ENCODE data around the gene CTNNA3. TPM values are rescaled to one million over a fixed set of nuclear protein-coding genes. Genes with fewer than 3 reads are reported as not detected.

CTNNA3 gene
- total and polyA plus RNA-seq, 12 donors, result 2.0 to 213 (median 171) TPM

GRCh38 chr10:67257018-67257417 is 439.0 kb downstream of the CTNNA3 start:
- ATAC-seq (no peak), DNase-seq (no peak)
- Histone ChIP-seq H3K27ac (no peak overlapping the region), H3K4me1 (peaks cover 0 to 14% (median 5%) of the 10 kb centered on the region in 9 donors), H3K4me3 (no peak overlapping the region), H3K9me3 (no peaks in the 10 kb centered on the region), H3K27me3 (no peaks in the 10 kb centered on the region), H3K36me3 (no peaks in the 10 kb centered on the region)
- TF ChIP-seq CTCF (IDR thresholded peaks at IDR 0.05), result no peak
- 18 to 33% methylated on average over 2 of the region's 2 CpGs for WGBS, 2 donors
- intact Hi-C loops (cut with DNase I), result no loop called here

- no peak for ATAC-seq
- WGBS, 2 donors, result 90 to 100% methylated on average over 1 of the region's 1 CpG
- intact Hi-C loops (cut with DNase I), result no loop called here
Measured at GRCh38 chr10:67250686-67251085, 445.3 kb downstream of the CTNNA3 start.

DNA sequence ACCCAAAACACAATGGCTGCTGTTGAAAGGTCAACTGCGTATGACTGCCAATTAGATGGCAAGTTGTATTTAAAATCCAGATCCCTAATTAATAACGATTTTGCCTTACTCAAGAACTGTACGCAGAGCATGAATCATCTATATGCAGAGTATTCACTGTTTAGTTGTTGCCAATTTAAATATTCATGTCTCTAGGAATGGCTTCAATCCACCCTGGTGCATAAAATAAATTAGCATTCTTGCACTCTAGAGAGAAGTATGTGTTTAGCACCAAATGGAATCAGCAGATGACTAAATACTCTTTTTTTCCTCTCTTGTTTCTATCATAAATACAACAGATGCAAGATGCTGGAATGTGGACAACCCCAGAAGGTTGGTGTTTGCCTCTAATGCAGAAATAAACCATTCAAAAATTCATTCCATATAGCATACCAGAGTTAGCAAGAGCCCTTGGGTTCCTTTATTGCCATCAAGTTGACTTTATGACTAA is 449.9 kb downstream of the CTNNA3 start:
- H3K4me1 ChIP-seq, result peaks cover 0 to 10% (median 0%) of the 10 kb centered on the region in 9 donors
- H3K27me3 ChIP-seq, result no peaks in the 10 kb centered on the region
- H3K36me3 ChIP-seq, result no peaks in the 10 kb centered on the region
- no peak for DNase-seq
- H3K4me3 ChIP-seq, result no peak overlapping the region
- TF ChIP-seq CTCF (IDR thresholded peaks at IDR 0.05), result no peak
- no peak for ATAC-seq
- 88 to 90% methylated on average over 3 of the region's 3 CpGs for WGBS, 2 donors
- H3K9me3 ChIP-seq, result peaks cover 0 to 13% (median 0%) of the 10 kb centered on the region in 11 donors
- intact Hi-C loops (cut with DNase I), result no loop called here
- H3K27ac ChIP-seq, result no peak overlapping the region

More at GRCh38 chr10:67250686-67251085, 445.3 kb downstream of the CTNNA3 start:
- no peak overlapping the region for H3K4me3 ChIP-seq
- H3K9me3 ChIP-seq, result peaks cover 0 to 13% (median 0%) of the 10 kb centered on the region in 11 donors
- peaks cover 0 to 2% (median 0%) of the 10 kb centered on the region in 9 donors for H3K4me1 ChIP-seq
- no peaks in the 10 kb centered on the region for H3K27me3 ChIP-seq
- no peak for DNase-seq
- TF ChIP-seq CTCF (IDR thresholded peaks at IDR 0.05), result no peak
- no peaks in the 10 kb centered on the region for H3K36me3 ChIP-seq
- no peak overlapping the region for H3K27ac ChIP-seq

- Histone ChIP-seq H3K4me1 (peaks cover 0 to 10% (median 0%) of the 10 kb centered on the region in 9 donors), H3K36me3 (no peaks in the 10 kb centered on the region), H3K27me3 (no peaks in the 10 kb centered on the region), H3K9me3 (no peaks in the 10 kb centered on the region), H3K27ac (no peak overlapping the region), H3K4me3 (no peak overlapping the region)
- DNase-seq (no peak), ATAC-seq (no peak)
- no peak for TF ChIP-seq CTCF (IDR thresholded peaks at IDR 0.05)
- intact Hi-C loops (cut with DNase I), result no loop called here
- 40 to 47% methylated on average over 3 of the region's 3 CpGs for WGBS, 2 donors
Measured at GRCh38 chr10:67242528-67242927, 453.5 kb downstream of the CTNNA3 start.
